GM19025 (cell line): ENCODE measurements around the gene RBM38.

Source experiments
- ATAC-seq: cut with Tn5 transposase; IDR thresholded peaks from one replicate; pipeline ENCODE4 v1.9.1; 2021; ENCODE audit warnings: mild to moderate bottlenecking, low read depth, moderate library complexity; ENCODE audit not compliant: unreplicated experiment

RBM38 gene

DNA sequence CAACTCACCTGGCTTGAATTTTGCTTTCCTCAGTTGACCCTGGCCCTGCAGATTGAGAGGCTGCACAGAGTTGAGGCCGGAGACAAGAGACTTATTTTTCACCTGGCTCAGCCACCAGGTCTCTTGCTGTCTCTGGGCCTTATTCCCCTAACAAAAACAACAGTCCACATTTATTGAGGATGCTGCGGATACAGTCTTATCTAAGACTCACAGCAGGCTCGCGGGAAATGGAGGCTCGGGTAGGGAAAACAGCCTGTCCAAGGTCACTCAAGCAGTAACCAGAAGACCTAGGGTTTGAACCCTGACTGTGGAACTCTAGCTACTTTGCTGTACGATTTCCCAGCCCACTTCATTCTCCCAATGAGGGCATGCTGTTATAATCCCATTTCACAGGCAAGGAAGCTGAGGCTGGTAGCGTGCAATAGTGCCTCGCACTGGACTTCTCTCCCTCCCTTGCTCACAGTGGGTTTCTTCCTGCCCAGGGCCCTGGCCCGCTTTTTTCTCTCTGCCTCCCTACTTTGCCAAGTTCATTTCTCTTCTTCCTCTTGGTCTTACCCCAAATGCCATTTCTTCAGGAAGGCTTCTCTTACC, 57.7 kb downstream of the RBM38 start:
- ATAC-seq, result no peak

DNA sequence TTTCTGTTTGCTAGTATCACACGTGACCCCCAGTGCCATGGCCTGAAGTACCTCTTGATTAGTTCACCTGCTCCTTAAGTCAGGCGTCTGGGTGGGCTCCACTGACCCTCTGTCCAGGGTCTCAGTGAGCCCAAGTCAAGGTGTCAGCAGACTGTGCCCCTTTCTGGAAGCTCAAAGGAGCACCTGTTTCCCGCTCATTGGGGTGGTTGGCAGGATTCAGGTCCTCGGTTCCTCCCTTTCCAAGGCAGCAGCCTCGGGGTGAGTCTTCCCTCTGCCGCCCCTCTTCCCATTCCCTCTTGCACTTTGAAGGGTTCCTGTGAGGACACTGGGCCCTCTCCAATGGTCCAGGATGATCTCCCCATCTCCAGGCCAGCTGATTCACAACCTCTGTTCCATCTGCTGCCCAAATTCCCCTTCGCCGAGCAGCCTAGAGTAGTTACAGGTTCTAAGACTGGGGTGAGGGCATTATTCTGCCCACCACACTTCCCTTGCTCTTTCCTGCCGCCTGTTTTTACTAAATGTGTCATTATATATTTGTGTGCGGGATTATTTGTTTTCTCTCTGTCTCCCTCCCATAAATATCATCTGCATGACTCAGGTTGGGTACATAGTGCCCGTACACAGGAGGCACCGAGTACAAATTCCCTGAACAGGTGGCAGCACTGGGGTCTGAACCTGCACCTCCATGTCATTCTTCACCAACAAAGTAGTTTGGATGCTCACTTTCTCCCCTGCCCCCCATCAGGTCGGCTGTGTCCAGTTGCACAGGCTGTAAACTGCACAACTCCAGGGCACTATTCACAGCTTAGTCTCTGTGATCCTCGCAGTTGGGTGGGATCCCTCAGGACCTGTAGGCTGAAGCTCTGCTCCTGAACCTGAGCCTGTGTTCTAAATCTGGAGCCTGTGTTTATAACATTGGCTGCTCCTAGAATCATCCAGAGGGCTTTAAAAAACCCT, 58.5 kb downstream of the RBM38 start:
- ATAC-seq, result no peak

DNA sequence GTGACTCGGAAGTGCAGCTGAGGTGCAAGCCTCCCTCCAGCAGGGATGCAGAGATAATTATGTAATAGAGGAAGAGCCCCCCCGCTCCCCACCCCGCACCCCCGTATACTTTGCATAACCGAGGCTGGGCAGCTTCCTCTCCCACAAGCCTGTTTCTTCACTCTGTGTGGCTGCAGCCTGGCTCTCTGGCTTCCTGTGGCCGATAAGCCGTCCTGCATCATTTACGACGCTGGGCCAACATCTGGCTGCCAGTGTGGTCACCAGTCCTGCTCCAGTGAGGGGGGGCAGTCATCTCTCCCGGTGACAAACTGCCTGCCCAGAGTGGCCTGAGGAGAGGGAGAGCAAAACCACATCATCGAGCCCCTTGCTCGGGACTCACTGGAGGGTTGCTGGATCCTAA, 59.2 kb downstream of the RBM38 start:
- peak; percentile 69 for ATAC-seq

DNA sequence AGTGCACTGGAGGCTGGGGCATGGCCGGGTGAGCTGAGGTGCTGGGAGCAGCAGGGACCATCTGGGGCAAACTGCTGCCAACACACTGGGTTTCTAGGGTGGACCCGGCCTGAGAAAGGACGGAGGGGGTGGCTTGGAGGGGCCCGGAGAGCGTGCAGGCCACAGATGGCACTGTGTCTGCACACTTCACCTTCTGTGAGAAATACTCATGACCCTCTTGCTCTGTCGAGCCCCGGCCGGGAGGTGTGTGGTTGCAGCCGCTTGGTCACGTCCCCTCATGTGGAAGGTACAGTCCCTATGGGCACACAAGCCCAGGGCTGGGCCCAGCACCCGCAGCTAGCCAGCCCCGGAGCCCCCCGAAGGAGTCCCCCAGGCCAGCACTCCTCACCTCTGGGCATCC, 59.7 kb downstream of the RBM38 start:
- no peak for ATAC-seq

DNA sequence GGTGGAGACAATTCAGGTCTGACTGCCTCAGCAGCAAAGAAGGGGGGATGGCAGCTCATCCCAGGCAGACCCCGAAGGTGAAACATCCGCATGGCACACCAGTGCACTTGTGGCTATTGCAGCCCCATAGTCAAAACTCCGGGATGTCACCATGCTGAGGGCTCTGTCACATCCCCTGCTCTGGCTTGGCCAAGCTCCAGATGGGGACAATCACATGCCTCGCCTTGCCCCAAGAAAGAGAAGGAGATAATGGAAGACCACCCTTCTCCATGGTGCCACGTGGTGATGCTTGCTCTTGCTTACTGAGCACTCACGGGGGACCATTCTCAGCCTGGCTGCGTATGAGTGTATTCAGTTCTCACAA, 60.2 kb downstream of the RBM38 start:
- ATAC-seq, result no peak

DNA sequence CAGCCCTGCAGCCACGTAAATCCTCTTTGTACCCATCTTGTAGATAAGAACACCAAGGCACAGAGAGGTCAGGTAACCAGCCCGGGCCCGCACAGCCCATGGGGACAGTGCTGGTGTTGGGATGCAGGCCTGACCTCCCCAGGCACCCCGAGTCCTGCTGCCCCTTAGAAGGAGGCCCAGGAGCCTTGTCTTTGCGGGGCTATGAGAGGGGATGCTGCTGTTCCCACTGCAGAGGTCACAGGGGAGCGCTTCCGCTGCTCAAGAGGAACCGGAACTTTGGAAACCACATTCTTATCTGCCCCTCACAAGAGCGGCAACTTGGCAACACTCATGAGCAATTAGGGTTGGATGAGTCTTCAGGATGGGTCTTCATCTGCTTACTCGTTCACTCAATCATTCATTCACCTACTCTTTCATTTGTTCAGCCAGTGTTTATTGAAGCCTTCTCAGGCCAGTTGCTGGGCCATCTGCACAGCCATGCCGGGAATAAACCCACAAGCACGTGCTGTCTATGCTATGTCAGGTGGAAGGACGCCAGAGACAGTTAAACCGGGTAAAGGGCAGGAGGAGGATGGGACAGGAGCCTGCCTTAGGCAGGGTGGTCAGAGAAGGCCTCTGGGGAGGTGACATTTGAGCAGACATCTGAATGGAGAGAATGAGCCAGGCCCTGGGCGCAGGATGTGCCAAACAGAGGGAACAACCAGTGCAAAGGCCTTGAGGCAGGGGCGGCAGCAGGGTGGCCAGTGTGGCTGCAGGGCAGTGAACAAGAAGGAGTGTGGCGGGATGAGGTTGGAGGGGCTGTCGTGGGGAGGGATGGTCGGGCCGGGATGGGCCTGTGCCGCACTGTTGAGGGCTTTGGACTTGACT, 60.8 kb downstream of the RBM38 start:
- ATAC-seq, result no peak

DNA sequence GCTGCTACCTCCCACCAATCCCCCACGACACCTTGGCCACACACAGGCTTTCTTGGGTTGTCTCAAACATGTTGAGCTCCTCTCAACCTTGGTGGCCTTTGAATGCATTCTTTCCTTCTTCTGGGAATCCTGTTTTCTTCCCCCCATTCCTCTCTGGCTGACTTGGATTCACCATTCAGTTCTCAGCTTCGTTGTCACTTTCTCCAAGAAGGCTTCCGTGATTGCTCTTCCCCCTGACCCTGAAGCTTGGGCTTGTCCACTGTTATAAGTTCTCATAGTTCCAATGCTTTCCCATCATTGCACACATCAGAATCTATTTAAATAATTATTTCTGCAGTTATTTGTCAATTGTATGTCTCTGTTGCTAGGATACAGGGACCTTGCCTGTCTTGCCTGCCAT, 64.2 kb downstream of the RBM38 start:
- no peak for ATAC-seq

DNA sequence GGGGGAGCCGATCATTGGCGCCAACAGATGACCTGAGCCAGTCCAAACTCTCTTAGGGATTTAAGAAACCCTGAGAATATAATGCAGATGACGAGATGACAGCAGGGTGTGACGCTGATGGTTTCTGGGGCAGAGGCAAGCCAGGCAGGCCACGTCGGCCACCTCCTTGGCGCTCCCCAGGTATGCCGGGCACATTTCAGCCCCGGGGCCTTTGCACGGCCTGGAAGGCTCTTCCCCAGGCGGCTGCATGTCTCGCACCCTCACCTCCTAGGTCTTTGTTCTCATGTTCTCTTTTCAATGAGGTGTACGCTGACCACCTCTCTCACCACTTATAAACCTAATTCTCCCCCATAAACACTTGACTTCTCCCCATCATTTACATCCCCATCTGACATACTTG, 64.9 kb downstream of the RBM38 start:
- no peak for ATAC-seq

DNA sequence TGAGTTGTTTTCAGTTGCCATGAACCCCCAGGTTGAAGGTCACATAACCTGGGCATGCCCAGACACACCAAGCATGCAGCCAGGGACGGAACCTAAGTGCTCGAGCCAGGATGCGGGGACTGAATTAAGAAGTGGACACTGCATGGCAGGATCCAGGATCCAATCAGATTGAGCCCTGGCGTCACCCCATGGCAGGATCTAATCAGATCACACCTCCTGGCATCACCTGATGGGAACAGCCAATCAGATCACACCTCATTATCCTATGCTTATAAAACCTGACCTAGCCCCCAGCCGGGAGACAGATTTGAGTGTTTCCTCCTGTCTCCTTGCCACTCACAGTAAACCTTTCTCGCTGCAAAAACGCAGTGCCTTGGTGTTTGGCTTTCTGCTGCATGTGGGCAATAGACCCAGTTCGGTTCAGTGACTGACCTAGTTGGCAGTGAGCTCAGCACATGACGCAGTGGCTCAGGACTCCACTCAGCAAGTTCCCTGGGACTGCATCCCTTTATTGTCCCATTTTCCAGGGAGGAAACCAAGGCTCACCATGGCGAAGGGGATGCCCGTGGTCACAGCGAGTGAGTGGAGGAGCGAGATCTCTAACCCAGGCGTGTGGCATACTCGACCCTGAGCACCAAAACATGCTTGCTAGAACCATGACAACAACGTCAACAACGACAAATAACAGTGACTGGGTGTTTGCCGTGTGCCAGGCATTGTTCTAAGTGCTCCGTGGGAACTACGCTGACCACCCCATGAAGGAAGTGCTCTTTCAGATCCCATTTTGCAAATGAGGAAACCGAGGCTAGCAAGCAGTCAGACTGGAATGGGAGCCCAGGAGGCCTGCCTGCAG, 66.3 kb downstream of the RBM38 start:
- no peak for ATAC-seq

DNA sequence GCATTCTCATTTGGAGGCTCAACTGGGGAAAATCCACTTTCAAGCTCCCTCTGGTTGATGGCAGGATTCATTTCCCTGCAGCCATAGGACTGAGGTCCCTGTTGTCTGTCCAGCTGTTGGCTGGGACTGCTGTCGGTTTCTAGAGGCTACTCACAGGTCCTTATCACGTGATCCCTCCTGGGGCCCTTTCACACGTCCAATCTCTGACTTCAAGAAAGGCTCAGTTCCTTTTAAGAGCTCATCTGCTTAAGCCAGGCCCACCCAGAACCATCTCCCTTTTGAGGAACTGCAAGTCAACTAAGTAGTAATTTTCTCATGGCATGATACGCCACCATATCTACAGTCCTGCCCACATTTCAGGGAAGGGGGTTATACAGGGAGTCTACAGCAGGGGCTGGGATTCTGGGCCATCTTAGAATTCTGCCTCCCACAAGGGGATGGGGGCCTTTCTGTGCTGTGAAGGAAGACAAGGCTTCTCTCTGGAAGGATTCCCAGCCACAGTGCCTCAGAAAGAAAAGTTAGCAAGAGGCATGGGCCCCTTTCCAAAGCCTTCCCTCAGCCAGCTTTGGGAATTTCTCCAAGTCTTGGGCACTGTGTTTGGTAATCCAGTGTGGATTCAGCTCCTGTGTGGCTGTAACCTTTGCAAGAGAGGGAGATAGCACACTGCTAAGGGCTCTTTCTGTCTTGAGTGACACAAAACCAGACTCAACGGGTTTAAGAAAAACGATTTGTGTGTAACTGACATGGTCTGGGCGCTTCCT, 67.4 kb downstream of the RBM38 start:
- ATAC-seq, result no peak
